HG03039 (cell line): ENCODE data around the gene ORM1.

Experiments
- ATAC-seq: cut with Tn5 transposase; IDR thresholded peaks from one replicate; pipeline ENCODE4 v1.9.1; 2021; ENCODE audit warnings: mild to moderate bottlenecking, moderate library complexity; ENCODE audit not compliant: unreplicated experiment

The ORM1 gene

GRCh38 chr9:114287001-114287762 lies 35.7 kb upstream of the ORM1 start:
- ATAC-seq = no peak

GRCh38 chr9:114287763-114288192 lies 35.1 kb upstream of the ORM1 start:
- no peak for ATAC-seq

GRCh38 chr9:114288193-114289091 lies 34.5 kb upstream of the ORM1 start:
- ATAC-seq = no peak

- no peak for ATAC-seq
Observed at GRCh38 chr9:114289106-114289505, 33.8 kb upstream of the ORM1 start.

- no peak for ATAC-seq
Observed at GRCh38 chr9:114289571-114290481, 33.1 kb upstream of the ORM1 start.

GRCh38 chr9:114290561-114290986 lies 32.3 kb upstream of the ORM1 start:
- no peak for ATAC-seq

- no peak for ATAC-seq
Observed at GRCh38 chr9:114291064-114291474, 31.8 kb upstream of the ORM1 start.

GRCh38 chr9:114291886-114292590 lies 30.9 kb upstream of the ORM1 start:
- ATAC-seq = no peak

- no peak for ATAC-seq
Observed at GRCh38 chr9:114294664-114295063, 28.2 kb upstream of the ORM1 start.

- ATAC-seq = no peak
Observed at GRCh38 chr9:114296338-114296737, 26.6 kb upstream of the ORM1 start.

- ATAC-seq = no peak
Observed at GRCh38 chr9:114299286-114300152, 23.4 kb upstream of the ORM1 start.

- ATAC-seq = no peak
Observed at GRCh38 chr9:114300153-114300845, 22.6 kb upstream of the ORM1 start.

- ATAC-seq = no peak
Observed at GRCh38 chr9:114300846-114301797, 21.8 kb upstream of the ORM1 start.

- ATAC-seq = no peak
Observed at GRCh38 chr9:114301798-114302565, 20.9 kb upstream of the ORM1 start.

- ATAC-seq = no peak
Observed at GRCh38 chr9:114302727-114303126, 20.2 kb upstream of the ORM1 start.

- ATAC-seq = no peak
Observed at GRCh38 chr9:114303571-114303970, 19.3 kb upstream of the ORM1 start.

- no peak for ATAC-seq
Observed at GRCh38 chr9:114303977-114304376, 18.9 kb upstream of the ORM1 start.
